Mesenchymal stem cell (in vitro differentiated cells and primary cell): ENCODE measurements around the gene CDK5RAP2.

Source experiments
- DNase-seq: peaks from one replicate; pipeline ENCODE4 v3.0.0-alpha.2; 2013
- H2AFZ ChIP-seq: one replicate; pipeline ENCODE4 v1.6.1; 2013; ENCODE audit warnings: low read depth, mild to moderate bottlenecking, control low read depth, inconsistent platforms, low read length, moderate library complexity
- H2AK5ac ChIP-seq: 2 replicates; pipeline ENCODE4 v1.6.1; 2013; ENCODE audit warnings: low read length, moderate library complexity, mild to moderate bottlenecking, inconsistent platforms; ENCODE audit not compliant: severe bottlenecking
- H2BK120ac ChIP-seq: one replicate; pipeline ENCODE4 v1.6.1; 2013; ENCODE audit warnings: low read depth, mild to moderate bottlenecking, inconsistent platforms, low read length, moderate library complexity
- H2BK12ac ChIP-seq, 2 experiments: one replicate each; pipeline ENCODE4 v1.6.1; 2013; ENCODE audit warnings: inconsistent platforms in 2 of 2, low read length in 2 of 2, mild to moderate bottlenecking in 2 of 2, moderate library complexity in 2 of 2, control low read depth in 1 of 2
- H2BK15ac ChIP-seq: one replicate; pipeline ENCODE4 v1.6.1; 2013; ENCODE audit warnings: mild to moderate bottlenecking, low read depth, inconsistent platforms; ENCODE audit not compliant: poor library complexity, severe bottlenecking
- H2BK5ac ChIP-seq: 2 replicates; pipeline ENCODE4 v1.6.1; 2013; ENCODE audit warnings: low read depth, mild to moderate bottlenecking, low read length, control low read depth, inconsistent platforms; ENCODE audit not compliant: poor library complexity, severe bottlenecking
- H3K14ac ChIP-seq, 2 experiments: one replicate each; pipeline ENCODE4 v1.6.1; 2013; ENCODE audit warnings: inconsistent platforms in 2 of 2, low read length in 2 of 2, control low read depth in 1 of 2, mild to moderate bottlenecking in 1 of 2, moderate library complexity in 1 of 2
- H3K18ac ChIP-seq, 2 experiments: one replicate each; pipeline ENCODE4 v1.6.1; 2013; ENCODE audit warnings: inconsistent platforms in 2 of 2, low read length in 2 of 2, control low read depth in 1 of 2, low read depth in 1 of 2, mild to moderate bottlenecking in 1 of 2
- H3K23ac ChIP-seq, 2 experiments: one replicate each; pipeline ENCODE4 v1.6.1; 2013; ENCODE audit warnings: inconsistent platforms in 2 of 2, low read length in 2 of 2, mild to moderate bottlenecking in 2 of 2, moderate library complexity in 2 of 2, control low read depth in 1 of 2
- H3K27ac ChIP-seq: 2 replicates; pipeline ENCODE4 v1.5.1; 2013; ENCODE audit warnings: mild to moderate bottlenecking, moderate library complexity, low read length, control low read depth, inconsistent platforms; ENCODE audit not compliant: poor library complexity, severe bottlenecking
- H3K27me3 ChIP-seq, 2 experiments: 2 replicates each; pipeline versions ENCODE4 v1.6.1 to v1.7.0; 2013; ENCODE audit warnings: low read length in 2 of 2, mild to moderate bottlenecking in 2 of 2, moderate library complexity in 2 of 2, control low read depth in 1 of 2, inconsistent platforms in 1 of 2; ENCODE audit not compliant: control insufficient read depth in 1 of 2, insufficient read depth in 1 of 2
- H3K36me3 ChIP-seq, 2 experiments: 2 replicates each; pipeline versions ENCODE4 v1.6.1 to v1.7.0; 2013; ENCODE audit warnings: low read length in 2 of 2, control low read depth in 1 of 2, inconsistent platforms in 1 of 2, low read depth in 1 of 2, mild to moderate bottlenecking in 1 of 2; ENCODE audit not compliant: insufficient read depth in 2 of 2, control insufficient read depth in 1 of 2
- H3K4ac ChIP-seq, 2 experiments: one replicate each; pipeline ENCODE4 v1.6.1; 2013; ENCODE audit warnings: inconsistent platforms in 2 of 2, low read length in 2 of 2, mild to moderate bottlenecking in 2 of 2, moderate library complexity in 2 of 2, control low read depth in 1 of 2, low read depth in 1 of 2
- H3K4me1 ChIP-seq: 2 replicates; pipeline ENCODE4 v1.6.1; 2013; ENCODE audit warnings: low read depth, low read length, control low read depth; ENCODE audit not compliant: control insufficient read depth, insufficient read depth
- H3K4me2 ChIP-seq: 2 replicates; pipeline ENCODE4 v1.6.1; 2013; ENCODE audit warnings: low read length, mild to moderate bottlenecking, inconsistent platforms; ENCODE audit not compliant: poor library complexity, severe bottlenecking
- H3K4me3 ChIP-seq, 2 experiments: 2 replicates each; pipeline versions ENCODE4 v1.5.1 to v1.7.0; 2013; ENCODE audit warnings: low read length in 2 of 2, mild to moderate bottlenecking in 2 of 2, control low read depth in 1 of 2, low read depth in 1 of 2; ENCODE audit not compliant: insufficient read depth in 1 of 2
- H3K79me1 ChIP-seq: replicated peaks from 2 replicates; pipeline ENCODE4 v1.6.1; 2013; ENCODE audit warnings: mild to moderate bottlenecking, control low read depth, low read length, inconsistent platforms; ENCODE audit not compliant: poor library complexity, severe bottlenecking
- H3K9ac ChIP-seq: 2 replicates; pipeline ENCODE4 v1.7.0; 2013; ENCODE audit warnings: mild to moderate bottlenecking, low read length, moderate library complexity
- H3K9me3 ChIP-seq: 2 replicates; pipeline ENCODE4 v1.7.0; 2013; ENCODE audit warnings: mild to moderate bottlenecking, low read length; ENCODE audit not compliant: control insufficient read depth
- H4K8ac ChIP-seq: one replicate; pipeline ENCODE4 v1.6.1; 2013; ENCODE audit warnings: inconsistent platforms, mild to moderate bottlenecking, low read length, moderate library complexity
- H4K91ac ChIP-seq: one replicate; pipeline ENCODE4 v1.6.1; 2013; ENCODE audit warnings: mild to moderate bottlenecking, low read length, inconsistent platforms
- WGBS: methylation state at CpG from one replicate; pipeline ENCODE4 v1.1.7; 2013; ENCODE audit warnings: mixed read lengths; 5-methylcytosine and 5-hydroxymethylcytosine counted together

Gene CDK5RAP2

DNA sequence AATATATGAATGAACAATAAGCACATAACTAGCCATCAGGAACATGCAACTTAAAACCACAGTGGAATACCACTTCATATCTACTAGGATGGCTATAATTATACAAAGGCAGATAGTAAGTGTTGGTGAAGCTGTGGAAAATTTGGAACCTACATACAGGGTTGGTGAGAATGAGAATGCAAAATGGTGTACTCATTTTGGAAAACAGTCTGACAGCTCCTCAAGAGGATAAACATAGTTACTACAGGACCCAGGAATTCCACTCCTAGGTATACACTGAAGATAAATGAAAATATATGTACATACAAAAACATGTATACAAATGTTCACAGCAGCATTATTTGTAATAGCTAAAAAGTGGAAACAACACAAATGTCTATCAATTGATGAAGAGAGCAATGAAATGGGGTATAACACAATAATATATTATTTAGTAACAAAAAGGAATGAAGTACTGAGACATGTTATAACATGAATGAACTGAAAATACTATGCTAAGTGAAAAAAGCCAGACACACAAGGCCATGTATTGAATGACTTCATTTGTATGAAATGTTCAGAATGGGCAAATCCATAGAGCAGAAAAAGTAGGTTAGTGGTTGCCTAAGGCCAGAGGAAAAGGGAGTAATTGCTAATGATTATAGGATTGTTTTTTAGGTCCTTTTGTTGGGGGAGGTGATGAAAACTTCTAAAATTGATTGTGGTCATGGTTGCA lies 31.2 kb upstream of the CDK5RAP2 start:
- H2BK12ac ChIP-seq = no peak overlapping the region
- DNase-seq = no peak
- H3K36me3 ChIP-seq = peaks cover 3 to 23% of the 10 kb centered on the region in 2 experiments
- H3K27me3 ChIP-seq = no peaks in the 10 kb centered on the region
- no peak overlapping the region for H2BK5ac ChIP-seq
- no peak overlapping the region for H2AK5ac ChIP-seq
- H4K91ac ChIP-seq = no peak overlapping the region
- H3K9me3 ChIP-seq = no peaks in the 10 kb centered on the region
- no peak overlapping the region for H2AFZ ChIP-seq
- no peak overlapping the region for H4K8ac ChIP-seq
- no peak overlapping the region for H3K18ac ChIP-seq
- peaks cover 9% of the 10 kb centered on the region for H3K79me1 ChIP-seq
- no peak overlapping the region for H2BK15ac ChIP-seq
- no peaks in the 10 kb centered on the region for H3K4me1 ChIP-seq
- peak overlapping the region; percentile 38 for H3K27ac ChIP-seq
- H3K23ac ChIP-seq = no peak overlapping the region
- no peak overlapping the region for H3K9ac ChIP-seq
- no peak overlapping the region for H3K4me3 ChIP-seq
- no peak overlapping the region for H3K4ac ChIP-seq
- no peak overlapping the region for H3K14ac ChIP-seq
- H2BK120ac ChIP-seq = no peak overlapping the region
- no peak overlapping the region for H3K4me2 ChIP-seq

DNA sequence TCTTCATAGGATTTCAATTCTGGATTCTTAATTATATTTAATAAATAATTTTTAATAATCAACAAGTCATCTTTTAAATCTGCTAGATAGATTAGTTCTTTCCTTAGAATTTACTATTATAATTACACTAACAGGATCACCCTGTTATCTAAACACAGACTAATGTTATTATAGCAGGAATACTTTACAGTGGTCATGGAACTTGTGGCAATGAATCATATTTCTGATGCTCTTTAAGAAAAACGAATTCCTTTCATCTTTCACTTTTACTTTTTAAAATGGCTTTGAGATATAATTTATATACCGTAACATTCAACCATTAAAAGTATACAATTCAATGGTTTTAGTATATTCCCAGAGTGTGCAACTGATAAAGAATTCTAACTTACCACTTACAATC lies 29.7 kb upstream of the CDK5RAP2 start:
- Histone ChIP-seq H2BK120ac (no peak overlapping the region), H3K36me3 (peaks cover 6 to 34% of the 10 kb centered on the region in 2 experiments), H3K27ac (no peak overlapping the region), H3K9ac (no peak overlapping the region), H3K4ac (no peak overlapping the region), H2BK5ac (no peak overlapping the region), H2BK15ac (no peak overlapping the region), H3K4me3 (no peak overlapping the region), H2AFZ (no peak overlapping the region), H3K18ac (no peak overlapping the region), H3K4me1 (no peaks in the 10 kb centered on the region), H3K27me3 (no peaks in the 10 kb centered on the region), H3K79me1 (peaks cover 7% of the 10 kb centered on the region), H2AK5ac (no peak overlapping the region), H3K4me2 (no peak overlapping the region), H3K9me3 (no peaks in the 10 kb centered on the region), H3K23ac (no peak overlapping the region), H4K8ac (no peak overlapping the region), H3K14ac (no peak overlapping the region), H4K91ac (no peak overlapping the region), H2BK12ac (no peak overlapping the region)
- DNase-seq = no peak
- WGBS = no CpG with 5 or more reads among the region's 2 CpGs

DNA sequence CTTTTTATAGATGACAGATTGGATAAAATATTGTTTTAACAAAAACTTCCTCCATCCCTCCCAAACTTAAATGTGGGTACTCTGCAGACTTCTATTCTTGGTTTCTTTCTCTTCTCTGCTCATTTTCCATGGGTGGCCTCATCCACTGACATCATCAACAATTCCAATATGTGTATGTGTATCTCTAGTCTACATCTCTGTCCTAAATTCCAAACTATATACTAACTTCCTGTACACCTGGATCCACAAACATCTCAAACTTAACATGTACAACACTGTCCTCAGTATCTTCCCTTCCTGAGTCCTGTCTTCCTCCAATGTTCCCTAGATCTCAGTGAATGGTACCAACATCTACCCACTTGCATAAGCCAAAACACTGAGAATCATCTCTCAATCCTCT lies 28.5 kb upstream of the CDK5RAP2 start:
- H2BK12ac ChIP-seq = no peak overlapping the region
- no peak overlapping the region for H2AK5ac ChIP-seq
- no peak overlapping the region for H2BK5ac ChIP-seq
- no peak overlapping the region for H3K18ac ChIP-seq
- no peak overlapping the region for H2AFZ ChIP-seq
- no peak overlapping the region for H3K4me2 ChIP-seq
- no peak overlapping the region for H3K23ac ChIP-seq
- no peak for DNase-seq
- no peaks in the 10 kb centered on the region for H3K4me1 ChIP-seq
- H3K36me3 ChIP-seq = peaks cover 6 to 36% of the 10 kb centered on the region in 2 experiments
- H2BK120ac ChIP-seq = no peak overlapping the region
- H3K14ac ChIP-seq = no peak overlapping the region
- H4K91ac ChIP-seq = no peak overlapping the region
- H3K79me1 ChIP-seq = peaks cover 6% of the 10 kb centered on the region
- no peaks in the 10 kb centered on the region for H3K9me3 ChIP-seq
- H3K27me3 ChIP-seq = no peaks in the 10 kb centered on the region
- no peak overlapping the region for H3K4ac ChIP-seq
- no peak overlapping the region for H3K27ac ChIP-seq
- no peak overlapping the region for H2BK15ac ChIP-seq
- H4K8ac ChIP-seq = no peak overlapping the region
- H3K9ac ChIP-seq = no peak overlapping the region
- H3K4me3 ChIP-seq = no peak overlapping the region

GRCh38 chr9:120603591-120603990 lies 23.6 kb upstream of the CDK5RAP2 start:
- no peak overlapping the region for H3K18ac ChIP-seq

More at GRCh38 chr9:120603591-120603990, 23.6 kb upstream of the CDK5RAP2 start:
- no peak overlapping the region for H2BK15ac ChIP-seq
- no peak overlapping the region for H3K4me3 ChIP-seq
- H3K79me1 ChIP-seq = peaks cover 7% of the 10 kb centered on the region
- H2BK120ac ChIP-seq = no peak overlapping the region
- no peak overlapping the region for H3K9ac ChIP-seq
- H2AFZ ChIP-seq = no peak overlapping the region
- no peak for DNase-seq
- no peak overlapping the region for H3K4ac ChIP-seq
- H3K36me3 ChIP-seq = peaks cover 10 to 30% of the 10 kb centered on the region in 2 experiments
- no peaks in the 10 kb centered on the region for H3K4me1 ChIP-seq
- H3K23ac ChIP-seq = no peak overlapping the region
- H2AK5ac ChIP-seq = no peak overlapping the region
- H4K8ac ChIP-seq = no peak overlapping the region
- no peak overlapping the region for H3K14ac ChIP-seq
- H4K91ac ChIP-seq = no peak overlapping the region
- WGBS = 100% methylated on average over 1 of the region's 1 CpG
- no peak overlapping the region for H2BK12ac ChIP-seq
- no peak overlapping the region for H2BK5ac ChIP-seq
- no peak overlapping the region for H3K27ac ChIP-seq
- H3K9me3 ChIP-seq = no peaks in the 10 kb centered on the region
- H3K4me2 ChIP-seq = no peak overlapping the region
- H3K27me3 ChIP-seq = no peaks in the 10 kb centered on the region
